ENCODE data around the gene EFNA3. TPM values are rescaled to one million over a fixed set of nuclear protein-coding genes. Genes with fewer than 3 reads are reported as not detected.

EFNA3 gene
- total RNA-seq = 1 to 10 TPM; 1.9 to 2.8 TPM

DNA sequence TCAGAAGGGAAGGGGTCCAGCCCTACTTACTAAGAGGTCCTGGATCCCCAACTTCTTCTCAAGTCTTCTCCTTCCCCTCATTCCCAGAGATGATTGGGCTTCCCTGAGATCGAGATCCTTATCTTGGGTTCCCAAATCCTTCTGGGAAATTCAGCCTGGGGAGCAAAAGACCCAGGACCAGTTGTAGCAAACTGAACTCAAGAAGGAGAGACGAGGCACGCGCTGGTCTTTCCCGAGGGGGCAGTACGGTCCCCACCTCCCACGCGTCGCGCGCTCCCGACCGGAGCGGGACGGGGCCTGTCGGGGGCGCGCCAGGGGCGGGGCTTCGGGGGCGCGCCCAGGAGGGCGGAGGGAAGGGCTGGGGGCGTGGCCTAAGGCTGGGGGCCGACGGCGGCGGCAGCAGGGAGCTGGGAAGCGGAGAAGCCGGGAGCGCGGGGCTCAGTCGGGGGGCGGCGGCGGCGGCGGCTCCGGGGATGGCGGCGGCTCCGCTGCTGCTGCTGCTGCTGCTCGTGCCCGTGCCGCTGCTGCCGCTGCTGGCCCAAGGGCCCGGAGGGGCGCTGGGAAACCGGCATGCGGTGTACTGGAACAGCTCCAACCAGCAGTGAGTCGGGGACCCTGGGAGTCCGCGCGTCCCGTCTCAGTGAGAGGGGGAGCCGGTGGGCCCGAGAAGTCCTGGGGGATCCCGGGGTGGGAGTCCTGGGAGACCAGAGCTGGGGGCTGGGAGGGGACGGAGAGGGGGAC lies at the start of gene EFNA3:
EFNA3 (plus strand) TSS at position 369 of the 741 bp plus-strand sequence; CDS start at position 474, 105 bp downstream.
- CTCF ChIA-PET = interaction anchor here (1.3 to 5.3 kb wide), 7 partner anchors 10 to 519 kb away, joined by 4 to 54 read pairs (median 5); partner anchors contain the start of genes ADAM15 and EFNA4
- DNase-seq = peak; percentile 66
- Mint-ChIP-seq H3K27ac (no peak within 1 kb of the TSS), H3K36me3 (no peaks in the 10 kb centered on the region), H3K4me1 (peaks cover 49% of the 10 kb centered on the region), H3K27me3 (peaks cover 49% of the 10 kb centered on the region), H3K4me3 (peak within 1 kb of the TSS; percentile 42), H3K9me3 (ENCODE audit: low read depth) (no peaks in the 10 kb centered on the region)
- peak; percentile 59 for ATAC-seq

- ATAC-seq (no peak), DNase-seq (no peak)
- no peak overlapping the region for H3K4me3 Mint-ChIP-seq
- no peaks in the 10 kb centered on the region for H3K9me3 Mint-ChIP-seq (ENCODE audit: low read depth)
- H3K36me3 Mint-ChIP-seq = no peaks in the 10 kb centered on the region
- H3K27ac Mint-ChIP-seq = no peak overlapping the region
- CTCF ChIA-PET = interaction anchor here (1.6 to 3.8 kb wide), 3 partner anchors 12 to 14 kb away, joined by 6 to 12 read pairs (median 9); no protein-coding TSS in a partner anchor
- H3K4me1 Mint-ChIP-seq = no peaks in the 10 kb centered on the region
- peaks cover 6% of the 10 kb centered on the region for H3K27me3 Mint-ChIP-seq
These were observed 49.0 kb upstream of the EFNA3 start for GRCh38 chr1:155029513-155030242.

DNA sequence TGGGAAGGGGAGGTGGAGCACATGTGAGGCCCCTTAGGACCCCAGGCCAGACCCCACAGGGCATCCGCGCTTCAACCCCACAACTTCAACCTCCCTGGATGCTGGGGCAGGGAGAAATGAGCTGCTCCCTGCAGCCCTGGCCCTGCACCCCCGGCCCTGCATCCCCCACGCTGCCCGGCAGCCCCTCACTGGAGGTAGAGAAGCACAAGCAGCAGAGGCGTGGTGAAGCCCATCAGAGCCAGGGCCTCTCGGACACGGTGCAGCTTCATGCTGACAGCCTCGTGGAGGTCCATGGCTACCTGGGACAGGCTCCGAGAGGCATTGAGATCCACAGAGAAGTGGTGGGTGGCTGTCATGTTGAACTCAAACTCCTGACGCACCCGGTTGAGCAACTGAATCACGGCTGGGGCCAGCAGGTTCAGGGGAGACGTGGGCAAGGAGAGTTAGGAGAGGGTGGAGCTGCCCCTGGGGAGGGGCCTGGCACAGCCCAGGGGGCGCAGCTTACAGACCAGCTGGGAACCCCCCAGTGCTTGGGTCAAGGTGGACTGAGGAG lies 48.3 kb upstream of the EFNA3 start:
- Mint-ChIP-seq H3K9me3 (ENCODE audit: low read depth) (no peaks in the 10 kb centered on the region), H3K27me3 (peaks cover 11% of the 10 kb centered on the region), H3K4me3 (no peak overlapping the region), H3K4me1 (no peaks in the 10 kb centered on the region), H3K36me3 (no peaks in the 10 kb centered on the region), H3K27ac (no peak overlapping the region)
- peak; percentile 22 for ATAC-seq
- CTCF ChIA-PET = interaction anchor here (1.6 to 3.8 kb wide), 2 partner anchors 13 to 14 kb away, joined by 6 to 12 read pairs; no protein-coding TSS in a partner anchor
- DNase-seq = no peak

- Mint-ChIP-seq H3K4me1 (no peaks in the 10 kb centered on the region), H3K9me3 (ENCODE audit: low read depth) (no peaks in the 10 kb centered on the region), H3K4me3 (no peak overlapping the region), H3K27me3 (peaks cover 13% of the 10 kb centered on the region), H3K36me3 (no peaks in the 10 kb centered on the region), H3K27ac (no peak overlapping the region)
- DNase-seq (no peak), ATAC-seq (no peak)
- CTCF ChIA-PET = interaction anchor here (1.6 to 3.8 kb wide), 2 partner anchors 13 kb away, joined by 6 to 12 read pairs; no protein-coding TSS in a partner anchor
These were observed 47.7 kb upstream of the EFNA3 start for GRCh38 chr1:155030899-155031298.

DNA sequence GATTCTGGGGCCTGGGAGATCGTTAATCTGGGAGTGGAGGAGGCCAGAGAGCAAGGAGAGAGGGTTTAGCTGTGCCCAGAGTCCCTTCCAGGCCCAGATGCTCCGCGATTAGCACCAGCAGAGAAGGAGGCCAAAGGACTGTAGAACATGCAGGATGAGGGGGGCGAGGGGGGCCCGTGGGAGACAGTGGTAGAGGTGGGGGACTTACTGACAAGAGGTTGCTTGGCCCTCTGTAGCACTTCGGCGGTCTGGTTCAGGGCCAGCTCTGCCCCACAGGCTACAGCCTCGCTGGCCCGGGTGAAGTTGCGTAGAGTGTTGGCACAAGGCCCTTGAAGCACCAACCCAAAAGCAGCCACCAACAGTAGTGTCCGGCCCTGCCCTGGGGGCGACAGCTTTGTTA lies 45.8 kb upstream of the EFNA3 start:
- no peaks in the 10 kb centered on the region for H3K4me1 Mint-ChIP-seq
- H3K4me3 Mint-ChIP-seq = no peak overlapping the region
- no peak overlapping the region for H3K27ac Mint-ChIP-seq
- DNase-seq = no peak
- ATAC-seq = no peak
- no peaks in the 10 kb centered on the region for H3K9me3 Mint-ChIP-seq (ENCODE audit: low read depth)
- CTCF ChIA-PET = interaction anchor here (0.7 to 1.8 kb wide), 5 partner anchors 11 to 52 kb away, joined by 3 to 13 read pairs (median 4); partner anchors contain the start of gene ADAM15
- H3K36me3 Mint-ChIP-seq = no peaks in the 10 kb centered on the region
- H3K27me3 Mint-ChIP-seq = peaks cover 21% of the 10 kb centered on the region

DNA sequence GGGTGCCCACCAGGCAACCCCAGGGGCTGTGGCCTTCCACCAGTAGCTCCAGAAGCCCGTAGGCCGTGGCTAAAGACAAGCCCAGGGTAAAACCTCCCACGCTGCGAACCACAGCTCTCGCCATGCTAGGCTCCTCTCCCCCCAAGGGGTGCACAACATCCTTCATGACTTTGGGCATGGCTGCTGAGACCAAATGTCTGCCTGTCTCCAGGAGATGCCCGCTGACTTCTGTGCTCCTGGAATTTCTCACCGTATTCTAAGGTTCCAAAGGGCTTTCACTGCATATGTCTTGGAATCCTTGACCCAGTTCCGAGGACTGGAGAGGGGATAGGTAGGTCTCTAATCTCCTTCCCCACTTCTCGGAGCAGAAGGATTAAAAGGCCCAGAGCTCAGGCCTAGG lies 45.1 kb upstream of the EFNA3 start, which contains the start of the genes DCST1 and DCST2:
DCST1 (plus strand) TSS at position 301 of the 400 bp plus-strand sequence. CDS start 213 bp downstream, outside the sequence.
DCST2 (minus strand) TSS at position 258 of the 400 bp plus-strand sequence; CDS start at position 178, 80 bp downstream.
- H3K27ac Mint-ChIP-seq = no peak within 1 kb of the TSS
- H3K27me3 Mint-ChIP-seq = peaks cover 26% of the 10 kb centered on the region
- CTCF ChIA-PET = interaction anchor here (0.9 to 1.8 kb wide), 4 partner anchors 10 to 51 kb away, joined by 3 to 13 read pairs (median 4); no protein-coding TSS in a partner anchor
- H3K9me3 Mint-ChIP-seq (ENCODE audit: low read depth) = no peaks in the 10 kb centered on the region
- ATAC-seq (no peak), DNase-seq (no peak)
- no peak within 1 kb of the TSS for H3K4me3 Mint-ChIP-seq
- H3K36me3 Mint-ChIP-seq = no peaks in the 10 kb centered on the region
- no peaks in the 10 kb centered on the region for H3K4me1 Mint-ChIP-seq

DNA sequence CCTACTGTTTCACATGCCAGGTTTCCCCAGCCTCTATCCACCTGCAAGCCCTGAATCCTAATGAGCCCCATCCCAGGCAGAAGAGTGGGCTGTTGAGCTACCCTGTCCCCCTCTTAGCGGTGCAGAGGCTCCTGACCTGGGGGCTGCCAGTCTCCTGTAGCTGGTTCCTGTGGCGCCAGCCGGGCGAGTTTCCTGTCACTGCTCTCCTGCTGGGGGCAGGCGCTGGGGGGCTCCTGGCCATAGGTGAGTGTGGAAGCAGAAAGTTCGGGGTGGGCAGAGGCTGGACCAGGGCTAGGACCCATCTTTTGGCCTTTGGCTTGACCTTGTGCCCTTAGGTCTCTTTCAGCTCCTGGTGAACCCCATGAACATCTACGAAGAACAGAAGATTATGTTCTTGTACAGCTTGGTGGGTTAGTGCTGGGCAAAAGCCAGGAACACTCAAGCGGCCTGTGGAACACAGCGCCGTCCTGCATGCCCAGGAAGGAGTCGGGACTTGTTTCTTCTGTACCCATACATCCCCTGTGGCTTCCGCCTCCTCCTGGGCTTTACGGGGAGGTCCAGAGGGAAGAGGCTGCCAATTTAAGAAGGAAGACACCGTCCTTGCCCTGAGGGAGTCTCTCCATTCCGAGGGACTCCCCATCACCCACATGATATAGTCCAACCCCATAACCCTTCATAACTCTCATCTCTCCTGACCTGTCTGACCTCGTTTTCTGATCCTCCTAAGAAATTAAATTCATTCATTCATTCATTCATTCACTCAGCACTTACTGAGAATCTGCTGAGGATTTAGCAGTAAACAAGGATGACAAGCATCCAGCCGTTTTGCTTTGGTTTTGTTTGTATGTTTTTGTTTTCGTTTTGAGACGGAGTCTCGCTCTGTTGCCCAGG lies 44.1 kb upstream of the EFNA3 start:
- Mint-ChIP-seq H3K4me1 (peaks cover 4% of the 10 kb centered on the region), H3K27ac (no peak overlapping the region), H3K4me3 (no peak overlapping the region), H3K27me3 (peaks cover 28% of the 10 kb centered on the region), H3K9me3 (ENCODE audit: low read depth) (no peaks in the 10 kb centered on the region), H3K36me3 (no peaks in the 10 kb centered on the region)
- ATAC-seq (no peak), DNase-seq (no peak)
- CTCF ChIA-PET = interaction anchor here (0.7 to 1.9 kb wide), 3 partner anchors 11 to 17 kb away, joined by 3 to 9 read pairs (median 7); partner anchors contain the start of gene ADAM15

DNA sequence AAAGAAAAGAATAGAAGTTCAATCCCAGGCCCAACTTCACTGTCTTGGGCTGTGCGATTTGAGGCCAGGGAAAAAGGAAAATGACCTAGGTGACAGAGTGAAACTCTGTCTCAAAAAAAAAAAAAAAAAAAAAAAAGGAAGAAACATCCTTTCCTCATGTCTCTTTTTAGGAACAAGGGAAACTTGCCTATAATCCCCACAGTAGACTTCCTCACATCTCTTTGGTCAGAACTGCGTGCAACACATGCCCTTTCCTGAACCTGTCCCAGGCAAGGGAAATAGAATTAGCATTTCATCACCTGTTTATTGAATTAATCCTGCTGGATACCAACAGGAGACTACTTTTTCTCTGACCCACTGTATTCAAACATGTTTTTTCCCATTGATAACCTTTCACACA lies 42.7 kb upstream of the EFNA3 start:
- no peaks in the 10 kb centered on the region for H3K36me3 Mint-ChIP-seq
- no peak for DNase-seq
- no peak overlapping the region for H3K27ac Mint-ChIP-seq
- peaks cover 30% of the 10 kb centered on the region for H3K27me3 Mint-ChIP-seq
- no peak for ATAC-seq
- H3K9me3 Mint-ChIP-seq (ENCODE audit: low read depth) = no peaks in the 10 kb centered on the region
- H3K4me3 Mint-ChIP-seq = no peak overlapping the region
- CTCF ChIA-PET = no interaction called here
- H3K4me1 Mint-ChIP-seq = peaks cover 4% of the 10 kb centered on the region

GRCh38 chr1:155037043-155037442 lies 41.6 kb upstream of the EFNA3 start:
- no peak overlapping the region for H3K4me3 Mint-ChIP-seq
- H3K27me3 Mint-ChIP-seq = peaks cover 33% of the 10 kb centered on the region
- H3K4me1 Mint-ChIP-seq = peaks cover 4% of the 10 kb centered on the region
- no peak overlapping the region for H3K27ac Mint-ChIP-seq
- H3K9me3 Mint-ChIP-seq (ENCODE audit: low read depth) = no peaks in the 10 kb centered on the region
- H3K36me3 Mint-ChIP-seq = no peaks in the 10 kb centered on the region
- DNase-seq (no peak), ATAC-seq (no peak)
- CTCF ChIA-PET = interaction anchor here (2.6 to 18.1 kb wide), 2 partner anchors 20 to 21 kb away, joined by 13 to 323 read pairs; partner anchors contain the start of genes ADAM15 and EFNA4

- Mint-ChIP-seq H3K36me3 (no peaks in the 10 kb centered on the region), H3K27me3 (peaks cover 33% of the 10 kb centered on the region), H3K9me3 (ENCODE audit: low read depth) (no peaks in the 10 kb centered on the region), H3K4me1 (peaks cover 4% of the 10 kb centered on the region), H3K4me3 (no peak overlapping the region), H3K27ac (no peak overlapping the region)
- CTCF ChIA-PET = interaction anchor here (2.2 to 18.1 kb wide), 3 partner anchors 21 to 47 kb away, joined by 7 to 323 read pairs (median 13); partner anchors contain the start of genes ADAM15 and EFNA4
- DNase-seq (no peak), ATAC-seq (no peak)
These were observed 40.7 kb upstream of the EFNA3 start for GRCh38 chr1:155037851-155038441.

DNA sequence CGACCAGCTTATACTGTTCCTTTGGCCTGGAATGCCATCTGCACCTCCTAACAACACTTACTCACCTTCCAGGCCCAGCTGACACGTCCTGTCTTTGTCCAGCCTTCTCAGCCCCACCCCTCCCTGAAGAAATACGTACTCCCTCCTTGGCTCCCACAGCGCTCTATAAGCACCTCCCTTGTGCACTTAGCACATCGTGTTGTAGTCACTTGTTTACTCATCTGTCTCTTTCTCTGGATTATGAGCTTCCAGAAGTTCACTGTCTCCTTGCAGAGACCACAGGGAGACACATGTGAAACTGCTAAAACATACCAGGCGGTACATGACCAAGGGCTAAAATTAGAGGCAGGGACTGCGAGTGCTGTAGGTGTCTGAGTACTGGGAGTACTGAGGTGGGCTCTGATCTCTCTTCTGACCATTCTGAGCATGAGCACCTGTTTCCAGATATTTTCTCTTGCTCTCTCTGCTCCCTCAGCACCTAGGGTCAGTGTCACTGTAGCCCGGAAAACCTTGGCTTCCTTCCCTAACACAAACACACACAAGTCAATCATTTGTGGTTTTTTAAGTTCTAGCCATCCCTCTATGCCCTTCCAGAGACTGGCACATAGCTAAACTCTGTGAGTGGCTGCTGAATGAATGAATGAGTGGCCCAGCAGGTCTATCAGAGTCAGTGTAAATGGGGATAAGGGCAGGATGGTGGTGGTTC lies 39.9 kb upstream of the EFNA3 start:
- CTCF ChIA-PET = interaction anchor here (1.1 to 18.1 kb wide), 4 partner anchors 10 to 46 kb away, joined by 3 to 323 read pairs (median 10); partner anchors contain the start of genes ADAM15 and EFNA4
- peaks cover 33% of the 10 kb centered on the region for H3K27me3 Mint-ChIP-seq
- no peak overlapping the region for H3K4me3 Mint-ChIP-seq
- DNase-seq (no peak), ATAC-seq (no peak)
- H3K9me3 Mint-ChIP-seq (ENCODE audit: low read depth) = no peaks in the 10 kb centered on the region
- no peak overlapping the region for H3K27ac Mint-ChIP-seq
- peaks cover 4% of the 10 kb centered on the region for H3K4me1 Mint-ChIP-seq
- no peaks in the 10 kb centered on the region for H3K36me3 Mint-ChIP-seq
